ENCODE measurements around the gene PPP1CA.

GRCh38 chr11:67376063-67376820, 25.4 kb downstream of the PPP1CA start:
- no peak for TF ChIP-seq CTCF (IDR thresholded peaks at IDR 0.05)
- no peak for TF ChIP-seq POLR2A (IDR thresholded peaks at IDR 0.05)
